Activated naive CD8-positive, alpha-beta T cell treated with anti-CD3 and anti-CD28 coated beads, Interleukin-2, amount 10 ng/mL, durations not matched to agents 7 days and 5 days (primary cell): ENCODE data around the gene GMPR. TPM values are rescaled to one million over a fixed set of nuclear protein-coding genes. Genes with fewer than 3 reads are reported as not detected.

Experiments used
- ATAC-seq: fragments of 150-1000 bp; cut with Tn5 transposase; one replicate; pipeline ENCODE4 v1.10.0; 2021; ENCODE audit warnings: low read depth, moderate library complexity
- POLR2A ChIA-PET: fragments of 350-600 bp; sonication (Branson Sonifier 250); formaldehyde crosslinking; loops from one replicate; lab custom pipeline; 2021; ENCODE audit warnings: antibody characterized with exemption; lab: Charles Lee
- DNase-seq: peaks from one replicate; pipeline ENCODE4 v3.0.0; 2021
- H3K27ac Mint-ChIP-seq: one replicate; pipeline ENCODE4 v1.8.0; 2022; ENCODE audit warnings: mild to moderate bottlenecking, mixed read lengths
- H3K27me3 Mint-ChIP-seq: one replicate; pipeline ENCODE4 v1.8.0; 2022; ENCODE audit warnings: mild to moderate bottlenecking, moderate library complexity, mixed read lengths
- H3K36me3 Mint-ChIP-seq: one replicate; pipeline ENCODE4 v1.8.0; 2021; ENCODE audit warnings: mild to moderate bottlenecking, mixed read lengths
- H3K4me1 Mint-ChIP-seq: one replicate; pipeline ENCODE4 v1.8.0; 2021; ENCODE audit warnings: mixed read lengths
- H3K4me3 Mint-ChIP-seq: one replicate; pipeline ENCODE4 v1.8.0; 2022; ENCODE audit warnings: mild to moderate bottlenecking, moderate library complexity, mixed read lengths
- H3K9me3 Mint-ChIP-seq: one replicate; pipeline ENCODE4 v1.8.0; 2021; ENCODE audit warnings: mixed read lengths
- total RNA-seq, 2 experiments: library from RNA; stranded (reverse); gene quantifications; one replicate each; pipeline ENCODE4 v1.2.3, GENCODE V29; 2021

The GMPR gene
- total RNA-seq, 2 experiments from 2014 or later: 11.0 to 14.0 TPM

GRCh38 chr6:16294371-16294770 is 56.0 kb downstream of the GMPR start:
- H3K4me1 Mint-ChIP-seq: no peaks in the 10 kb centered on the region

DNA sequence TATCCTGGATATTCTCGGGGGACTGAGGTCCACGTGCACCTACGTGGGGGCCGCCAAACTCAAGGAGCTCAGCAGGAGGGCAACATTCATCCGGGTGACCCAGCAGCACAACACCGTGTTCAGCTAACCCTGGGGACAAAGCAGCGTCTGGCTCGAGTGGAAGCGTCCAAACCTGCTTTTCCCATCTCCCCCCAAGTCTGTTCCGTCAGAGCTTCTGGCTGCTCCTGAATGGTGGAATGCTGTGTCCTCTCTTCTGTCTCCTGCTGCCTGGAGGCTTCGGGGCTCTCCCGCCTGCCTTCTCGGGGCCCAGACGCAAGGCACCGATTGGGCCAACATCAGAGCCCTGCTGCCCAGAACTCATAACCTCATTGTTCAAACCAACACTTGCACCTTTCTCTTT is 56.7 kb downstream of the GMPR start:
- Mint-ChIP-seq H3K4me1 (no peaks in the 10 kb centered on the region), H3K27ac (no peak overlapping the region), H3K27me3 (no peaks in the 10 kb centered on the region), H3K9me3 (no peaks in the 10 kb centered on the region), H3K4me3 (no peak overlapping the region), H3K36me3 (peaks cover 12% of the 10 kb centered on the region)
- ATAC-seq (no peak), DNase-seq (no peak)
- POLR2A ChIA-PET: no interaction called here

More at GRCh38 chr6:16294371-16294770, 56.0 kb downstream of the GMPR start:
- POLR2A ChIA-PET: no interaction called here
- Mint-ChIP-seq H3K9me3 (no peaks in the 10 kb centered on the region), H3K36me3 (peaks cover 11% of the 10 kb centered on the region), H3K27ac (no peak overlapping the region), H3K4me3 (no peak overlapping the region), H3K27me3 (no peaks in the 10 kb centered on the region)
- ATAC-seq (no peak), DNase-seq (no peak)

- peaks cover 9% of the 10 kb centered on the region for H3K36me3 Mint-ChIP-seq
- H3K27ac Mint-ChIP-seq: no peak overlapping the region
- no peaks in the 10 kb centered on the region for H3K4me1 Mint-ChIP-seq
- POLR2A ChIA-PET: no interaction called here
- H3K9me3 Mint-ChIP-seq: no peaks in the 10 kb centered on the region
- no peak overlapping the region for H3K4me3 Mint-ChIP-seq
- no peaks in the 10 kb centered on the region for H3K27me3 Mint-ChIP-seq
- DNase-seq (no peak), ATAC-seq (no peak)
Measured at GRCh38 chr6:16295471-16295870, 57.1 kb downstream of the GMPR start.

DNA sequence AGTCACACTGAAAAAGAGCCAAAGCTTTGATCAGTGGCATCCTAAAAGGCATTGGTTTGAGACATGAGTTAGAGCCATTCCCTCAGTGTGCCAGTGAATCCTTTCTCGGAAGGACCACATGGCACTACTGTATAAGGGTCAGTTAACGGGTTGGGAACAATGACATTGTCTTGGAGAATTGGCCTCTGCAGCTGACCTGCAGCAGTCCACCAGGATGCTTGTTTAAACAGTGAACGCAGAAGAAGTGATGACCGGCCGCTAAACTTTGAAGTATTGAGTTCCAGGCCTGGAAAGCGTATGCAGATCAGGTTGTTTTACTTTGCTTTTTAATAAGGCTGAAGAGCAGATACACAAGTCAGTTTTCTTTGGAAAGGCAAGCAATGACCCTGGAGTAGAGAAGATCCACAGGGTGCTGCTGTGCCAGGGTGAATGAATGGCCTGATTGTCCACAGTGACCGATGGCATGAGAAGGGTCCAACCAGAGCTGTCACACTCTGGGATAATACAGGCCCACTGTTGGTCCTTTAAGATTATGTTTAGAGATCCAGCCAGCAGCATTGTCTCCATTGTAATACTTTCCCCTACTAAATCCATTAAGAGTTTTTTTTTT is 57.8 kb downstream of the GMPR start:
- POLR2A ChIA-PET: no interaction called here
- Mint-ChIP-seq H3K4me3 (no peak overlapping the region), H3K4me1 (no peaks in the 10 kb centered on the region), H3K36me3 (peaks cover 9% of the 10 kb centered on the region), H3K9me3 (no peaks in the 10 kb centered on the region), H3K27ac (no peak overlapping the region), H3K27me3 (no peaks in the 10 kb centered on the region)
- no peak for DNase-seq
- ATAC-seq: no peak

DNA sequence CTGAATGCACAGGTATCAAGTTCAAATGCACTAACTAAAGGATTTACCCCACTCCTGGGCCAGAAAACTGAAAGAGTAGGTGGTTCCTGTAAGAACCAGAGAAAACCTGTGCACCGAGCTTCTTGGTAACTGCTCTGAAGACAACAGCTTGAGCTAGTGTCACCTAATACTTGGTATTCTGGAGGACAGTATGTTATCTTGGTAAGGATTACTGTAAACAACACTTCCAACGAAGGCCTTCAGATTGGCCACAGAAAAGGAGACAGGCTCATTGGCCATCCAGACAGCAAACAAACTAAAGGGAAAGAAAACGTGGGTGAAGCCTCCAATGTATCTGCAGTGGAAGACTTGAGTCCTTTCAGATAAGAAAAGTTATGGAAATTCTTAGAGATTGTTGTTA is 61.5 kb downstream of the GMPR start:
- no peak for ATAC-seq

GRCh38 chr6:16301511-16301910 is 63.1 kb downstream of the GMPR start:
- ATAC-seq: no peak
- no peaks in the 10 kb centered on the region for H3K4me1 Mint-ChIP-seq
- DNase-seq: no peak
- H3K27ac Mint-ChIP-seq: no peak overlapping the region
- H3K4me3 Mint-ChIP-seq: no peak overlapping the region
- peaks cover 6% of the 10 kb centered on the region for H3K36me3 Mint-ChIP-seq
- POLR2A ChIA-PET: no interaction called here
- no peaks in the 10 kb centered on the region for H3K27me3 Mint-ChIP-seq
- no peaks in the 10 kb centered on the region for H3K9me3 Mint-ChIP-seq

More for the DNA sequence above, 61.5 kb downstream of the GMPR start:
- Mint-ChIP-seq H3K27me3 (no peaks in the 10 kb centered on the region), H3K36me3 (peaks cover 9% of the 10 kb centered on the region), H3K4me3 (no peak overlapping the region), H3K9me3 (no peaks in the 10 kb centered on the region), H3K27ac (no peak overlapping the region), H3K4me1 (no peaks in the 10 kb centered on the region)
- no peak for DNase-seq
- POLR2A ChIA-PET: no interaction called here

DNA sequence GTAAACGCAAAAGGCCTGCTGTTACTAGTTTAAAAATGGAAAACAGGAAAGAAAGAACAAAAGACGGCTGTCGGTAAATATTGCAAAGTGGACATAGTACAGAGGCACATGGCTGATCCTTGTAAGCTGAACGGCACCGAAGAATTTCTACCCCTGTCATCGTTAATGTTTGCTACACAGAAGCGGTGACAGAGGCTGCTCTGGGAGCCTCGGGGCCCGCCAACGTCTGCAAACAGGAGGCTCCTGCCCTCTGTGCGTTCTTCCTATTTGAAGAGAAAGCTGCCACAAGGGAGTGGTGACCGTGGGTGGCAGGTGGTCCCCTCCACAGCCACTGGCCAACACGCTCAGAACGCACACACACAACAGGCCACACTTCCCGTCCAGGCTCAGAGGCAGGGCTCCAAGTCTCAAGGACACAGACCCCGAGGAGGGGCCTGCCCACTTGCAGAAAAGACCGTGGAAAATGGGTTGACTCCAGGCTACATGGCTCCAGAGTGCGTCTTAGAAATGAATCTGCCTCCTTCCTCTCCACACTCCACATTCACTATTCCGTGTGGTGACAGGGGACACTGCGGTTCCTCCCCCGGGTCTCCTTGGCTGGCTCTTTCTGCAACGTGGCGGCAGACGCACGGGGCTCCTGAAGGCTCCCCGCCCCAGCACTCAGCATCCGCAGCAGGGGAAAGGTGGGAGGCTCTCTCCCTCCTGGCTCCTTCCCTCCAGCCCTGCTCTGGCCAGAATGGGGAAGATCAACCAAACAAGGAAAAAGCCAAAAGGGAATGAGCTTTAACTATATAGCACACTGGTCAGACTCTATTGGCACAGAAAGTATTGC is 64.5 kb downstream of the GMPR start:
- Mint-ChIP-seq H3K27me3 (no peaks in the 10 kb centered on the region), H3K36me3 (peaks cover 6% of the 10 kb centered on the region), H3K27ac (no peak overlapping the region), H3K9me3 (no peaks in the 10 kb centered on the region), H3K4me1 (no peaks in the 10 kb centered on the region), H3K4me3 (no peak overlapping the region)
- DNase-seq (no peak), ATAC-seq (no peak)
- POLR2A ChIA-PET: no interaction called here

- ATAC-seq: no peak
- H3K4me3 Mint-ChIP-seq: no peak overlapping the region
- H3K27ac Mint-ChIP-seq: no peak overlapping the region
- no peaks in the 10 kb centered on the region for H3K27me3 Mint-ChIP-seq
- H3K4me1 Mint-ChIP-seq: no peaks in the 10 kb centered on the region
- POLR2A ChIA-PET: no interaction called here
- no peak for DNase-seq
- peaks cover 5% of the 10 kb centered on the region for H3K36me3 Mint-ChIP-seq
- no peaks in the 10 kb centered on the region for H3K9me3 Mint-ChIP-seq
Measured at GRCh38 chr6:16305246-16305725, 66.9 kb downstream of the GMPR start.

DNA sequence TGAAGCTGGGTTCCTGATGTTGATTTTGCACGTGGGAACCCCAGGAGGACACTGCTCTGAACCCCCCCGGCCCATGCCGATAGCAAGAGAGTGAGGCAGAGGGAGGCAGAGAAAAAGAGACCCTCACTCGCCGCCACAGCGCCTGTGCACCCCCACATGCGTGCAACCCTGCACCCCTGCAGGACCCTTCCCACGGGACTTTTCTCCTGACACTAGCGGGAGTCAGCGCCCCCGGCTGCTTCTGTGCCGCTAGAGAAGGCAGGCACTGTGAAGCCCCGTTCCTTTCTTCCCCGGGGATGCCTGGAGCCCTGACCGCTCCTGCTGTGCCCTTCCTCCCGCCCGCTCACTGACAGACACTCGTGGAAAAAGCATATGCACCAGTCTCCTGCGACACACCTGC is 67.4 kb downstream of the GMPR start:
- Mint-ChIP-seq H3K9me3 (no peaks in the 10 kb centered on the region), H3K27me3 (no peaks in the 10 kb centered on the region), H3K27ac (no peak overlapping the region), H3K36me3 (peaks cover 5% of the 10 kb centered on the region), H3K4me1 (no peaks in the 10 kb centered on the region), H3K4me3 (no peak overlapping the region)
- ATAC-seq (no peak), DNase-seq (no peak)
- POLR2A ChIA-PET: no interaction called here

DNA sequence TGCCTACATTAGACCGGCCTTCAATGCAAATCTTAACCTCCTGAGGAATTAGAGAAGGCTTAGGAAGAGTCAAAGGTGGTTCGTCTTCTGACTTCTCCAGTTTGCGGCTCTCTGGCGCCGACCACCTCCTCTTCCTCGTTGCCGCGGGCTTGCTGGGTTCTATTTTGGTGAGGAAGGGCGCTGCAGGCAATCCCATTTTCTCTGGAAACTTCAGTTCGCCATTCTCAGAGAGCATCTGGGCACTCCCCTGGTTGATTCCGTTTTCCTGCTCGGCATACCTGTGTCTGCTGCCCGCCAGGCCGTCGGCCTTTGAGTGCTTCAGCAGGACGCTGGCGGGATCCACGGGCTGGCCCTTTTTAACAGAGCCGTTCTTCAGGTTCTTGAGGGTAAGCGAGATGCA is 67.9 kb downstream of the GMPR start:
- Mint-ChIP-seq H3K36me3 (peaks cover 5% of the 10 kb centered on the region), H3K27ac (no peak overlapping the region)

DNA sequence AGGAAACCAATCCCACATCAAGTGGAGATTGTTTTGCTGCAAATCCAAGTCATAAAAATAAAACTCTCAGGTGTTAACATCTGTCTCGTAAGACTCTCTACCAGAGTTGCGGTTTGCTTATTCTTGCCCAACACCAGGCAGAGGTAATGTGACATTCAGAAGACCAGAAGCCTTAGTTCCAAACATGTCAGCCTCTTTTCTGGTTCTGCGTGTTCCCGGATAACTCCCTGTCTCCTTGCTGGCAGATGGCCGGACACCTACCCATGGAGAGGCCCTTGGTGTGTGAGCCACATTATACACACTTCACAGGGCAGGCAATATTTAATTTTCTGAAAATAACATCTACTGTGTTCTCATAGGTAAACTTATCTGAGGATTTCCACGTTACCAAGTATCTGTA is 73.4 kb downstream of the GMPR start:
- Mint-ChIP-seq H3K4me3 (no peak overlapping the region), H3K27me3 (no peaks in the 10 kb centered on the region), H3K4me1 (peaks cover under 1% of the 10 kb centered on the region), H3K27ac (no peak overlapping the region), H3K36me3 (peaks cover 4% of the 10 kb centered on the region), H3K9me3 (no peaks in the 10 kb centered on the region)
- POLR2A ChIA-PET: no interaction called here
- ATAC-seq: no peak
- no peak for DNase-seq

More for the DNA sequence above, 67.9 kb downstream of the GMPR start:
- no peak for ATAC-seq
- H3K9me3 Mint-ChIP-seq: no peaks in the 10 kb centered on the region
- H3K4me1 Mint-ChIP-seq: no peaks in the 10 kb centered on the region
- POLR2A ChIA-PET: no interaction called here
- H3K4me3 Mint-ChIP-seq: no peak overlapping the region
- no peaks in the 10 kb centered on the region for H3K27me3 Mint-ChIP-seq
- no peak for DNase-seq

GRCh38 chr6:16313732-16314131 is 75.3 kb downstream of the GMPR start:
- no peak overlapping the region for H3K27ac Mint-ChIP-seq
- no peak for ATAC-seq
- H3K36me3 Mint-ChIP-seq: peaks cover 4% of the 10 kb centered on the region
- no peaks in the 10 kb centered on the region for H3K27me3 Mint-ChIP-seq
- no peak overlapping the region for H3K4me3 Mint-ChIP-seq
- H3K9me3 Mint-ChIP-seq: no peaks in the 10 kb centered on the region
- POLR2A ChIA-PET: no interaction called here
- no peak for DNase-seq
- peaks cover 12% of the 10 kb centered on the region for H3K4me1 Mint-ChIP-seq

DNA sequence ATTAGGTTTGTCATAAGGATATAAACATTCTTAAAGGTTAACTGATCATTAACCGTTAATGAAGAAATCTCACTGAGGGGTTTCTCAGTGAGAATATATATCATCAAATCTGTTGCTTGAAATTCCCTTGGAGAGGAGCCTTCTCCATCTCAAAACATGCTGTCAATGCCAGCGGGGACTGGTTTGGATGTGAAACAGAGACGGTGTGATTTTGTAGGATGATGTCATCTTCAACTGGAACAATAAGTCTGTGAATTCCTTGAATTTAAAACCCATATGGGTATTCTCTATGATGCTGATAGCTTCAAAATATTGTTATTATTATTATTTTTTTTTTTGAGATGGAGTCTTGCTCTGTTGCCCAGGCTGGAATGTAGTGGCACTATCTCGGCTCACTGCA is 75.9 kb downstream of the GMPR start:
- DNase-seq (no peak), ATAC-seq (no peak)
- no peak overlapping the region for H3K4me3 Mint-ChIP-seq
- H3K27me3 Mint-ChIP-seq: no peaks in the 10 kb centered on the region
- no peaks in the 10 kb centered on the region for H3K9me3 Mint-ChIP-seq
- H3K4me1 Mint-ChIP-seq: peaks cover 17% of the 10 kb centered on the region
- no peak overlapping the region for H3K27ac Mint-ChIP-seq
- H3K36me3 Mint-ChIP-seq: peaks cover 2% of the 10 kb centered on the region
- POLR2A ChIA-PET: no interaction called here

GRCh38 chr6:16316741-16317251 is 78.4 kb downstream of the GMPR start:
- ATAC-seq (no peak), DNase-seq (no peak)
- no peak overlapping the region for H3K27ac Mint-ChIP-seq
- H3K4me1 Mint-ChIP-seq: peaks cover 32% of the 10 kb centered on the region
- H3K9me3 Mint-ChIP-seq: no peaks in the 10 kb centered on the region
- H3K27me3 Mint-ChIP-seq: no peaks in the 10 kb centered on the region
- H3K36me3 Mint-ChIP-seq: no peaks in the 10 kb centered on the region
- no peak overlapping the region for H3K4me3 Mint-ChIP-seq
- POLR2A ChIA-PET: interaction anchor here (0.6 to 0.7 kb wide), 2 partner anchors 288 to 632 kb away, joined by 3 to 6 read pairs; no protein-coding TSS in a partner anchor
